Measurements from ENCODE around the gene ADAMTS2.

Gene ADAMTS2

DNA sequence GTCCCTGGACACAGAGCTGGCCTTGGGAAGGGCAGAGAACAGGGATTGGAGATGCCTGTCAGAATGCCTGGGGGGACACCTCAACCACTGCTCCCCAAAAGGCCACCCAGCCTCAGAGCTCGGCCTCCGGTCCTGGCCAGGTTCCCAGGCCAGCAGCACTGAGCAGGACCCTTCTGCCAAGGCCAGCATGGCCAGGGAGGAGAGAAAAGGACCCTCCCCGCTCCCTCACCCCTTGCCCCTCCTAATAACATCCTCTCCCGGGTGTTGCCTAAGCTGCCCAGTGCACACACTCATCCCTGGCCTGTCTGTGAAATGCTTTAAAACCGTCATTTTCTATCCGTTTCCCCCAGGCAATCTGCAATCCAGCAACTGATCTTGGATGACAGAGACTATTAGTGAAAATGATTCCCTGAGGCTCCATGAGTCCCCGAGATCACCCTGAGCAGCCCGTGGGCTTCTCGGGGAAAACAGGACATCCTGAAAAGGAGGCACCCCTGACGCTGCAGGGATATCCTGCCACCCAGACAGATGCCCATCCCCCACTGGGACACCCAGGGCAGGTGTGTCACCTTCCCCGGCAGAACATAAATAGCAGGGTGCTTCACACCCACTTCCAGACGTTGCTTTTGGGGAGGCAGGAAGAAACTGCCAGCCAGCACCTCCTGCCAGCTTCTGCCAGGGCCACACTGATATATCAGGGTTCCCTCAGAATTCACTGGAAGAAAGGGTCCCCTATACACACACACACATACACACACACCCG is 75.3 kb downstream of the ADAMTS2 start:
- H3K4me3 ChIP-seq (ENCODE audit: low read depth, low read length) = no peak overlapping the region

DNA sequence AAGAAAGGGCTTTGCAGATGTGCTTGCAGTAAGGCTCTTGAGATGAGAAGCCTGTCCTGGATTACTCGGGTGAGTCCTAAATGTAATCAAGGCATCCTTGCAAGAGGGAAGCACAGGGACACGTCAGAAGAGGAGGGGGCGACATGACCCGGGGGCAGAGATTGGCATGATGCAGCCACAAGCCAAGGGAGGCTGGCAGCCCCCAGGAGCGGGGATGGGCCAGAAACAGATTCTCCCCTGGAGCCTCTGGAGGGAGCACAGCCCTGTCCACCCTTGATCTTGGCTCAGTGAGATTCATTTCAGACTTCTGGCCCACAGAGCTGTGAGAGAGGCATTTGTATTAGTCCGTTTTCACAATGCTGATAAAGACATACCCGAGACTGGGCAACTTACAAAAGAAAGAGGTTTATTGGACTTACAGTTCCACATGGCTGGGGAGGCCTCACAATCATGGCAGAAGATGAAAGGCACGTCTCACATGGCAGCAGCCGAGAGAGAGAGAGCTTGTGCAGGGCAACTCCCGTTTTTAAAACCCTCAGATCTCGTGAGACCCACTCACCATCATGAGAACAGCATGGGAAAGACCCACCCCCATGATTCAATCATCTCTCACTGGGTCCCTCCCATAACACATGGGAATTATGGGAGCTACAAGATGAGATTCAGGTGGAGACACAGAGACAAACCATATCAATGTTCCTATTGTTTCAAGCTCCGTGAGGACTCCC is 76.1 kb downstream of the ADAMTS2 start:
- TF ChIP-seq CTCF (IDR thresholded peaks at IDR 0.05; ENCODE audit: borderline replicate concordance, insufficient read depth, low read depth, low read length) = no peak

More for the DNA sequence above, 75.3 kb downstream of the ADAMTS2 start:
- no peak for TF ChIP-seq CTCF (IDR thresholded peaks at IDR 0.05; ENCODE audit: borderline replicate concordance, insufficient read depth, low read depth, low read length)

GRCh38 chr5:179268399-179268952 is 76.8 kb downstream of the ADAMTS2 start:
- no peak overlapping the region for H3K4me3 ChIP-seq (ENCODE audit: low read depth, low read length)

More for the DNA sequence above, 76.1 kb downstream of the ADAMTS2 start:
- no peak overlapping the region for H3K4me3 ChIP-seq (ENCODE audit: low read depth, low read length)

DNA sequence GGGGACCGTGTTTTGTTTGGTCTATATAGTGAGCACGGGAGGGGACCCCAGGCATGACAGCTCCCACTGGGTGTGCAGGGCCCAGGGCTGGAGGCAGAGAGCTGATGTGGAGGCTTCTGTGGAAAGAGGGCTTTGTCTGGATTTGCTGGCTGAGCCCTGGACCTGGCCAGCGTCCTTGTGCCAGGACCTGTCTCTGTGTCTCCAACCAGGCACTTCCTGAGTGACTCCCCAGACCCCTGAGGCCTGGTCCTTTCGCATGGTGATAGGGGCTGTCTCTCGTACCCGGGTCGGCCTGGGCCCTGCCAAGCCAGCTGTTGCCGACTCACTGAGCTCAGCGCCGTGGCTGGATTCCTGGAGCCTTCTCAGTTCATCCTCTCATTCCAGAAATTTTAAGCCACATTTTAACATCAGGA is 77.6 kb downstream of the ADAMTS2 start:
- no peak for TF ChIP-seq CTCF (IDR thresholded peaks at IDR 0.05; ENCODE audit: borderline replicate concordance, insufficient read depth, low read depth, low read length)

More at GRCh38 chr5:179268399-179268952, 76.8 kb downstream of the ADAMTS2 start:
- TF ChIP-seq CTCF (IDR thresholded peaks at IDR 0.05; ENCODE audit: borderline replicate concordance, insufficient read depth, low read depth, low read length) = no peak

GRCh38 chr5:179267071-179267670 is 78.1 kb downstream of the ADAMTS2 start:
- no peak for TF ChIP-seq CTCF (IDR thresholded peaks at IDR 0.05; ENCODE audit: borderline replicate concordance, insufficient read depth, low read depth, low read length)
- H3K4me3 ChIP-seq (ENCODE audit: low read depth, low read length) = no peak overlapping the region

More for the DNA sequence above, 77.6 kb downstream of the ADAMTS2 start:
- H3K4me3 ChIP-seq (ENCODE audit: low read depth, low read length) = no peak overlapping the region

DNA sequence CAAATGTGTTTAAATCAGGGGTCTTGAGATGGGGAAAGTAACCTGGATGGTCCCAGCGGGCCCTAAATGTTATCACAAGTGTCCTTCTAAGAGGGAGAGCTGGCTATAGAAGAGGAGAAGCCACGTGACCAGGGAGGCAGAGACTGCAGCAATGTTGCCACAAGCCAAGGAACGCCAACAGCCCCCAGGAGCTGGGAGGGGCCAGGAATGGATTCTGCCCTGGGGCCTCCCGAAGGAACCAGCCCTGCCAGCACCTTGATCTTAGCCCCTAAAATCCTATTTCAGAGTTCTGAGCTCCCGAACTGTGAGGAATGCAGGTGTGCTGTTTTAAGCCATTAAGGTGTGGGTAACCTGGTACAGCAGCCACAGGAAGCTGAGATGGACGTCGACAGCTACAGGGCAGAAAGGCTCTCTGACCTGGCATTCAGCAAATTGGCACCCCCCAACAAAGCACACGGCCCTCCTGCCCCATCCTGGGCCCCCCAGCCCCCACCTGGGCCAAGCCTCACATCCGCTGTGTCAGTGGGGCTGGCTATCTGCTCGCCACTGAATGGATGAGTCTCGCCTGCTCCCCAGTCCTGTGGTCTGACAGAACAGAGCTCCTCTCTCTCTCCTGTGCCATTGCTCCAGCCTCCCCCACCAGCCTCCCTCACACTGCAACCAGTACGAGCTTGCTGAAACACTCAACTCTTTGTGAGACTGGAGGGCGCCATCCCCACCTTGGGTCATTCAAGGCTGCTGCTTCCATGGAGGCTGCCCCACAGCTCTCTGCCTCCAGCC is 78.8 kb downstream of the ADAMTS2 start:
- no peak for TF ChIP-seq CTCF (IDR thresholded peaks at IDR 0.05; ENCODE audit: borderline replicate concordance, insufficient read depth, low read depth, low read length)
- no peak overlapping the region for H3K4me3 ChIP-seq (ENCODE audit: low read depth, low read length)
